ENCODE results near the gene REV3L. TPM values are rescaled to one million over a fixed set of nuclear protein-coding genes. Genes with fewer than 3 reads are reported as not detected.

Gene REV3L
- total and polyA plus RNA-seq, 2 of the 8 experiments (the other 6 are each of a cell fraction or from before 2014, with no cell fraction given), result 2.1 to 6.6 TPM

DNA sequence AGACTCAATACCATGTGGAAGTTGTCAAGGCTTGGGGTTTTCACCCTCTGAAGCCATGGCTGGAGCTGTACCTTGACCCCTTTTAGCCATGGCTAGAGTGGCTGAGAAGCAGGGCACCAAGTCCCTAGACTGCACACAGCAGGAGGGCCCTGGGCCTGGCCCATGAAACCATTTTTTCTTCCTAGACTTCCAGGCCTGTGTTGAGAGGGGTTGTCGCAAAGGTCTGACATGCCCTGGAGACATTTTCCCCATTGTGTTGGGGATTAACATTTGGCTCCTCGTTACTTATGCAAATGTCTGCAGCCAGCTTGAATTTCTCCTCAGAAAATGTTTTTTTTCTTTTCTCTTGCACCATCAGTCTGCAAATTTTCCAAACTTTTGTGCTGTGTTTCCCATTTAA is 199.3 kb downstream of the REV3L start:
- 78% methylated on average over 2 of the region's 2 CpGs; no CpG with 5 or more reads in 1 of the 2 experiments for whole genome bisulfite sequencing, 2 experiments (ENCODE audit: extremely low coverage in 1 of 2, insufficient coverage in 1 of 2, insufficient read length in 1 of 2, insufficient replicate concordance in 2 of 2, low coverage in 1 of 2, low lambda C conversion rate in 2 of 2, missing lambda C conversion rate in 1 of 2)
- H3K79me1 ChIP-seq (ENCODE audit: low read depth, low read length), result no peaks in the 10 kb centered on the region
- peaks cover 0 to 28% (median 10%) of the 10 kb centered on the region in 4 experiments; a peak in 4 of 8 replicates for H3K36me3 ChIP-seq (ENCODE audit: control insufficient read depth in 2 of 4, insufficient read depth in 4 of 4, low read length in 3 of 4)
- H4K91ac ChIP-seq (replicated peaks; ENCODE audit: insufficient read length, low read length), result no peak overlapping the region
- H3K4me1 ChIP-seq (replicated peaks in 1 of 4; ENCODE audit: control insufficient read depth in 3 of 4, insufficient read depth in 4 of 4, low read length in 3 of 4), result peaks cover 0 to 4% (median 0%) of the 10 kb centered on the region in 4 experiments; a peak in 1 of 7 replicates
- no peak overlapping the region for H3K9ac ChIP-seq (replicated peaks in 1 of 4; ENCODE audit: extremely low read depth in 1 of 4, low read depth in 3 of 4, low read length in 3 of 4)
- H3K4me2 ChIP-seq (ENCODE audit: insufficient read depth in 1 of 2, low read depth in 2 of 2, low read length in 2 of 2), result no peak overlapping the region
- no peak overlapping the region for H4K5ac ChIP-seq (ENCODE audit: insufficient read length, low read depth, low read length)
- no peaks in the 10 kb centered on the region for H3K27me3 ChIP-seq (replicated peaks in 1 of 4; ENCODE audit: control insufficient read depth in 3 of 4, extremely low read depth in 1 of 4, insufficient read depth in 3 of 4, low read length in 3 of 4)
- no peak overlapping the region for H3K4me3 ChIP-seq (ENCODE audit: extremely low read depth in 1 of 4, insufficient read depth in 2 of 4, low read depth in 3 of 4, low read length in 4 of 4)
- FAIRE-seq (no peak), DNase-seq (ENCODE audit: low read depth in 1 of 2, low spot score in 2 of 2) (no peak)
- H4K20me1 ChIP-seq (replicated peaks in 1 of 2; ENCODE audit: control insufficient read depth in 1 of 2, insufficient read depth in 2 of 2, low read length in 2 of 2), result no peaks in the 10 kb centered on the region
- H3K18ac ChIP-seq (ENCODE audit: extremely low read depth, low read length), result no peak overlapping the region
- ChIA-PET CTCF (ENCODE audit: partially characterized antibody) (interaction anchor here (2.7 kb wide), 1 partner anchor 24 kb away, joined by 10 read pairs; a partner anchor contains a TSS), POLR2A (ENCODE audit: partially characterized antibody) (interaction anchor here (1.0 kb wide), 1 partner anchor 15 kb away, joined by 3 read pairs; no protein-coding TSS in a partner anchor)
- no peaks in the 10 kb centered on the region for H3K23me2 ChIP-seq (ENCODE audit: low read depth, low read length)
- no peak overlapping the region for H3K56ac ChIP-seq (replicated peaks; ENCODE audit: insufficient read length, low read depth, low read length)
- no peak overlapping the region for H3K27ac ChIP-seq (ENCODE audit: low read depth, low read length)
- H2BK15ac ChIP-seq (ENCODE audit: low read length), result no peak overlapping the region
- no peak overlapping the region for H3K4ac ChIP-seq (replicated peaks; ENCODE audit: insufficient read length, low read depth, low read length)
- no peak overlapping the region for H2BK20ac ChIP-seq (ENCODE audit: low read length)
- H3K9me3 ChIP-seq (ENCODE audit: insufficient read depth in 2 of 2, low read depth in 1 of 2, low read length in 1 of 2), result peaks cover 4 to 7% of the 10 kb centered on the region in 2 experiments
- H2BK12ac ChIP-seq (ENCODE audit: low read depth, low read length), result no peak overlapping the region
- H3K23ac ChIP-seq (ENCODE audit: insufficient read length), result no peak overlapping the region
- H2BK5ac ChIP-seq (ENCODE audit: low read depth, low read length), result no peak overlapping the region
- H2AFZ ChIP-seq (ENCODE audit: low read length), result no peak overlapping the region
- H3K79me2 ChIP-seq (ENCODE audit: control insufficient read depth in 1 of 2, insufficient read depth in 2 of 2, low read length in 2 of 2), result no peaks in the 10 kb centered on the region
- no peak overlapping the region for H2BK120ac ChIP-seq (replicated peaks; ENCODE audit: low read depth, low read length)
- H3K14ac ChIP-seq (ENCODE audit: insufficient read length), result no peak overlapping the region
- no peak overlapping the region for H4K8ac ChIP-seq (ENCODE audit: extremely low read depth, insufficient read depth, low read length)
- no peak overlapping the region for H2AK5ac ChIP-seq (ENCODE audit: low read depth, low read length)
- TF ChIP-seq, protein P1, sequence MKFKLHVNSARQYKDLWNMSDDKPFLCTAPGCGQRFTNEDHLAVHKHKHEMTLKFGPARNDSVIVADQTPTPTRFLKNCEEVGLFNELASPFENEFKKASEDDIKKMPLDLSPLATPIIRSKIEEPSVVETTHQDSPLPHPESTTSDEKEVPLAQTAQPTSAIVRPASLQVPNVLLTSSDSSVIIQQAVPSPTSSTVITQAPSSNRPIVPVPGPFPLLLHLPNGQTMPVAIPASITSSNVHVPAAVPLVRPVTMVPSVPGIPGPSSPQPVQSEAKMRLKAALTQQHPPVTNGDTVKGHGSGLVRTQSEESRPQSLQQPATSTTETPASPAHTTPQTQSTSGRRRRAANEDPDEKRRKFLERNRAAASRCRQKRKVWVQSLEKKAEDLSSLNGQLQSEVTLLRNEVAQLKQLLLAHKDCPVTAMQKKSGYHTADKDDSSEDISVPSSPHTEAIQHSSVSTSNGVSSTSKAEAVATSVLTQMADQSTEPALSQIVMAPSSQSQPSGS (IDR thresholded peaks at IDR 0.05; ENCODE audit: low read length), result no peak
- TF ChIP-seq GABPA (IDR thresholded peaks at IDR 0.05; ENCODE audit: borderline replicate concordance, insufficient read depth, low read length) (no peak), KDM1A (IDR thresholded peaks at IDR 0.05; ENCODE audit: borderline replicate concordance, low read length) (no peak), NANOG (IDR thresholded peaks at IDR 0.05; ENCODE audit: insufficient read depth, low read depth, low read length, poor library complexity, severe bottlenecking) (no peak), TAF1 (IDR thresholded peaks at IDR 0.05; ENCODE audit: low read depth, low read length) (no peak), EP300 (IDR thresholded peaks at IDR 0.05; ENCODE audit: borderline replicate concordance in 1 of 2, low read depth in 2 of 2, low read length in 2 of 2) (no peak), RXRA (IDR thresholded peaks at IDR 0.05; ENCODE audit: insufficient read depth, low read depth, low read length) (no peak), TEAD4 (IDR thresholded peaks at IDR 0.05; ENCODE audit: low read depth, low read length) (no peak)
- TF ChIP-seq, protein P2, sequence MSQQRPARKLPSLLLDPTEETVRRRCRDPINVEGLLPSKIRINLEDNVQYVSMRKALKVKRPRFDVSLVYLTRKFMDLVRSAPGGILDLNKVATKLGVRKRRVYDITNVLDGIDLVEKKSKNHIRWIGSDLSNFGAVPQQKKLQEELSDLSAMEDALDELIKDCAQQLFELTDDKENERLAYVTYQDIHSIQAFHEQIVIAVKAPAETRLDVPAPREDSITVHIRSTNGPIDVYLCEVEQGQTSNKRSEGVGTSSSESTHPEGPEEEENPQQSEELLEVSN (IDR thresholded peaks at IDR 0.05), result no peak
- TF ChIP-seq, protein P3, sequence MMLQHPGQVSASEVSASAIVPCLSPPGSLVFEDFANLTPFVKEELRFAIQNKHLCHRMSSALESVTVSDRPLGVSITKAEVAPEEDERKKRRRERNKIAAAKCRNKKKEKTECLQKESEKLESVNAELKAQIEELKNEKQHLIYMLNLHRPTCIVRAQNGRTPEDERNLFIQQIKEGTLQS (IDR thresholded peaks at IDR 0.05; ENCODE audit: insufficient read depth, low read depth, low read length), result no peak

All from H1 (cell line).